ENCODE data around the gene CHRND. TPM values are rescaled to one million over a fixed set of nuclear protein-coding genes. Genes with fewer than 3 reads are reported as not detected.

CHRND gene
- total and polyA plus RNA-seq, 2 donors (not counting 1 experiment from before 2014, with no cell fraction given): not detected

DNA sequence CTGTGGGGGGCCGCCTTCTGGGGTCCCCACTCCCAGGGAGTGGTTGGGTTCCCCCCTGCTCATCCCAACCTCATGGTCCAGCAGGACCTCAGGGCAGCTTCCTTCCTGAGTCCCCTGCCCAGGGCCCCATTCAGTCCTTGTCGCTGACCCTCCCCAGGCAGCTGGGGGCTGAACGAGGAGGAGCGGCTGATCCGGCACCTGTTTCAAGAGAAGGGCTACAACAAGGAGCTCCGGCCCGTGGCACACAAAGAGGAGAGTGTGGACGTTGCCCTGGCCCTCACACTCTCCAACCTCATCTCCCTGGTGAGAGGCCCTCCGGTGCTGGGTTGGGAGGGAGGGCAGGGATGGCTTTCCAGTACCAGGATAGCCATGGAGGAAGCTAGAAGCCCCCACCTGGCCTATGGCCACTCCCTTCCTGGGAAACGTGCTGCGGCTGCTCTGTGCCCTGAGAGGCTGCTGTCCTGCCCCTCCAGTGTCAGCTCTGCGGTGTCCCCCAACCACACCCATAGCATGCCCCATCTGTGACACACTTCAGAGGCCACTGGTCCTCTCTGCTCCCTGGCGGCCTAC is 497 bp downstream of the CHRND start:
- Mint-ChIP-seq H3K4me1 (peaks cover 16% of the 10 kb centered on the region), H3K27me3 (peaks cover 41% of the 10 kb centered on the region), H3K4me3 (no peak overlapping the region), H3K9me3 (ENCODE audit: insufficient read depth) (no peaks in the 10 kb centered on the region), H3K27ac (no peak overlapping the region)
- Histone ChIP-seq H3K4me1 (ENCODE audit: control insufficient read depth in 2 of 2, insufficient read depth in 2 of 2, low read length in 2 of 2) (peaks cover 28 to 30% of the 10 kb centered on the region in 2 donors), H3K9me3 (ENCODE audit: control extremely low read depth in 1 of 3, control insufficient read depth in 2 of 3, insufficient read depth in 1 of 3, low read length in 2 of 3) (peaks cover 0 to 13% (median 0%) of the 10 kb centered on the region in 3 donors), H3K27ac (ENCODE audit: low read length in 2 of 2) (no peak overlapping the region), H3K4me3 (ENCODE audit: control extremely low read depth in 1 of 5, extremely low read depth in 1 of 5, insufficient read depth in 1 of 5, low read depth in 2 of 5, low read length in 4 of 5) (no peak overlapping the region), H3K79me2 (ENCODE audit: control insufficient read depth, insufficient read depth, low read length) (no peaks in the 10 kb centered on the region), H3K36me3 (replicated peaks in 1 of 2; ENCODE audit: control extremely low read depth in 1 of 2, control insufficient read depth in 1 of 2, extremely low read depth in 1 of 2, insufficient read depth in 2 of 2, low read length in 1 of 2) (no peaks in the 10 kb centered on the region), H3K4me2 (replicated peaks; ENCODE audit: low read depth, low read length, poor library complexity, severe bottlenecking) (no peak overlapping the region), H4K20me1 (ENCODE audit: control insufficient read depth, insufficient read depth, low read length, poor library complexity, severe bottlenecking) (no peaks in the 10 kb centered on the region), H2AFZ (ENCODE audit: insufficient read depth, low read depth, low read length, poor library complexity, severe bottlenecking) (no peak overlapping the region), H3K27me3 (replicated peaks in 1 of 4; ENCODE audit: control extremely low read depth in 1 of 4, control insufficient read depth in 3 of 4, insufficient read depth in 4 of 4, low read length in 3 of 4) (peaks cover 0 to 40% (median 19%) of the 10 kb centered on the region in 4 experiments), H3K9ac (ENCODE audit: low read length) (no peak overlapping the region)
- DNase-seq (no peak), ATAC-seq (ENCODE audit: low read depth) (no peak)
- POLR2A ChIA-PET: no interaction called here
- intact Hi-C loops (cut with micrococcal nuclease): no loop called here
- CTCF ChIA-PET: interaction anchor here (0.6 kb wide), 1 partner anchor 648 kb away, joined by 5 read pairs; no protein-coding TSS in a partner anchor
- WGBS (ENCODE audit: insufficient coverage): 81% methylated on average over 8 of the region's 13 CpGs
- TF ChIP-seq, protein P1, sequence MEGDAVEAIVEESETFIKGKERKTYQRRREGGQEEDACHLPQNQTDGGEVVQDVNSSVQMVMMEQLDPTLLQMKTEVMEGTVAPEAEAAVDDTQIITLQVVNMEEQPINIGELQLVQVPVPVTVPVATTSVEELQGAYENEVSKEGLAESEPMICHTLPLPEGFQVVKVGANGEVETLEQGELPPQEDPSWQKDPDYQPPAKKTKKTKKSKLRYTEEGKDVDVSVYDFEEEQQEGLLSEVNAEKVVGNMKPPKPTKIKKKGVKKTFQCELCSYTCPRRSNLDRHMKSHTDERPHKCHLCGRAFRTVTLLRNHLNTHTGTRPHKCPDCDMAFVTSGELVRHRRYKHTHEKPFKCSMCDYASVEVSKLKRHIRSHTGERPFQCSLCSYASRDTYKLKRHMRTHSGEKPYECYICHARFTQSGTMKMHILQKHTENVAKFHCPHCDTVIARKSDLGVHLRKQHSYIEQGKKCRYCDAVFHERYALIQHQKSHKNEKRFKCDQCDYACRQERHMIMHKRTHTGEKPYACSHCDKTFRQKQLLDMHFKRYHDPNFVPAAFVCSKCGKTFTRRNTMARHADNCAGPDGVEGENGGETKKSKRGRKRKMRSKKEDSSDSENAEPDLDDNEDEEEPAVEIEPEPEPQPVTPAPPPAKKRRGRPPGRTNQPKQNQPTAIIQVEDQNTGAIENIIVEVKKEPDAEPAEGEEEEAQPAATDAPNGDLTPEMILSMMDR (IDR thresholded peaks at IDR 0.05): no peak
- no peak for TF ChIP-seq EZH2 (IDR thresholded peaks at IDR 0.05; ENCODE audit: borderline replicate concordance, insufficient read depth, low read depth, low read length, poor library complexity, severe bottlenecking)

DNA sequence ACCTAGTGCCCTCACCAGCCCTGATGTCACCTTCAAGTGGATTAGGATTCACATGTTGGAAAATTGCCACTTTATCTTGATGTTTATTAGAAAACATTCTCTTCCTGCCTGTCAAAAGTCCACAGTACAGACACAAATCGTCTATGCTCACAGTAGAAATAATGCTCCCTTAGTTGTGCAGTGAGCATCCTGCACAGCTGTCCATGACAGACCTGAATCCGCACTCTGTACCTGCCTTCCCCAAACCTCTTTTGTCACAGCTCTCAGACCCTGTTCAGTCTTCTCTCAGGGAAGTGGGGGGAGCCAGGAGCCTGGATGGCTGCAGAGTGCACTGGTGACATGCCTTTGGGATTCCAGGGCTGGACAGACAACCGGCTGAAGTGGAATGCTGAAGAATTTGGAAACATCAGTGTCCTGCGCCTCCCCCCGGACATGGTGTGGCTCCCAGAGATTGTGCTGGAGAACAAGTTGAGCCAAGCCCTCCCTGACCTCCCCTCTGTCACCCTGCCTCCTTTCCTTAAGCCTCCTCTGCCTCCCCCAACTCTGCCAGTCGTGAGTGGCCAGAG is 2.0 kb downstream of the CHRND start:
- WGBS (ENCODE audit: insufficient coverage): 80% methylated on average over 5 of the region's 6 CpGs
- Histone ChIP-seq H3K36me3 (replicated peaks in 1 of 2; ENCODE audit: control extremely low read depth in 1 of 2, control insufficient read depth in 1 of 2, extremely low read depth in 1 of 2, insufficient read depth in 2 of 2, low read length in 1 of 2) (no peaks in the 10 kb centered on the region), H3K9me3 (ENCODE audit: control extremely low read depth in 1 of 3, control insufficient read depth in 2 of 3, insufficient read depth in 1 of 3, low read length in 2 of 3) (peaks cover 0 to 4% (median 0%) of the 10 kb centered on the region in 3 donors), H2AFZ (ENCODE audit: insufficient read depth, low read depth, low read length, poor library complexity, severe bottlenecking) (no peak overlapping the region), H3K27ac (ENCODE audit: low read length in 2 of 2) (no peak overlapping the region), H3K4me1 (ENCODE audit: control insufficient read depth in 2 of 2, insufficient read depth in 2 of 2, low read length in 2 of 2) (peaks cover 14 to 16% of the 10 kb centered on the region in 2 donors), H3K27me3 (replicated peaks in 1 of 4; ENCODE audit: control extremely low read depth in 1 of 4, control insufficient read depth in 3 of 4, insufficient read depth in 4 of 4, low read length in 3 of 4) (peaks cover 0 to 25% (median 14%) of the 10 kb centered on the region in 4 experiments), H3K9ac (ENCODE audit: low read length) (no peak overlapping the region), H3K4me3 (ENCODE audit: control extremely low read depth in 1 of 5, extremely low read depth in 1 of 5, insufficient read depth in 1 of 5, low read depth in 2 of 5, low read length in 4 of 5) (no peak overlapping the region), H3K79me2 (ENCODE audit: control insufficient read depth, insufficient read depth, low read length) (no peaks in the 10 kb centered on the region), H4K20me1 (ENCODE audit: control insufficient read depth, insufficient read depth, low read length, poor library complexity, severe bottlenecking) (no peaks in the 10 kb centered on the region), H3K4me2 (replicated peaks; ENCODE audit: low read depth, low read length, poor library complexity, severe bottlenecking) (no peak overlapping the region)
- ChIA-PET CTCF (no interaction called here), POLR2A (no interaction called here)
- Mint-ChIP-seq H3K27ac (no peak overlapping the region), H3K4me3 (no peak overlapping the region), H3K9me3 (ENCODE audit: insufficient read depth) (no peaks in the 10 kb centered on the region), H3K4me1 (peaks cover 10% of the 10 kb centered on the region), H3K27me3 (peaks cover 40% of the 10 kb centered on the region)
- ATAC-seq (ENCODE audit: low read depth): no peak
- intact Hi-C loops (cut with micrococcal nuclease): no loop called here
- DNase-seq: no peak
- TF ChIP-seq EZH2 (IDR thresholded peaks at IDR 0.05; ENCODE audit: borderline replicate concordance, insufficient read depth, low read depth, low read length, poor library complexity, severe bottlenecking): no peak
- TF ChIP-seq, protein P1 (IDR thresholded peaks at IDR 0.05): no peak
